Measurements from ENCODE around the gene LRRTM2. TPM values are rescaled to one million over a fixed set of nuclear protein-coding genes. Genes with fewer than 3 reads are reported as not detected.

LRRTM2 gene
- total RNA-seq, 3 donors from 2014 or later, result under 0.01 to 1.4 (median 1.0) TPM

- intact Hi-C loops (cut with DNase I; ENCODE audit: low total_unique reads), result no loop called here
- TF ChIP-seq CTCF (IDR thresholded peaks at IDR 0.05) (no peak), POLR2A (IDR thresholded peaks at IDR 0.05) (no peak), POLR2AphosphoS5 (IDR thresholded peaks at IDR 0.05) (no peak)
- no peaks in the 10 kb centered on the region for H3K4me1 ChIP-seq
- no peak overlapping the region for H3K27ac ChIP-seq
- no peaks in the 10 kb centered on the region for H3K36me3 ChIP-seq
- H3K9me3 ChIP-seq, result no peaks in the 10 kb centered on the region
- H3K4me3 ChIP-seq, result no peak overlapping the region
- DNase-seq (ENCODE audit: low spot score in 2 of 2), result no peak
- no peaks in the 10 kb centered on the region for H3K27me3 ChIP-seq
Observed at GRCh38 chr5:138898742-138899141, 23.6 kb upstream of the LRRTM2 start.

- H3K27ac ChIP-seq, result no peak overlapping the region
- H3K4me1 ChIP-seq, result no peaks in the 10 kb centered on the region
- no peaks in the 10 kb centered on the region for H3K9me3 ChIP-seq
- H3K36me3 ChIP-seq, result no peaks in the 10 kb centered on the region
- H3K4me3 ChIP-seq, result no peak overlapping the region
- H3K27me3 ChIP-seq, result no peaks in the 10 kb centered on the region
- TF ChIP-seq POLR2AphosphoS5 (IDR thresholded peaks at IDR 0.05) (no peak), POLR2A (IDR thresholded peaks at IDR 0.05) (no peak), CTCF (IDR thresholded peaks at IDR 0.05) (no peak)
- intact Hi-C loops (cut with DNase I; ENCODE audit: low total_unique reads), result no loop called here
- no peak for DNase-seq (ENCODE audit: low spot score in 2 of 2)
Observed at GRCh38 chr5:138898299-138898698, 23.2 kb upstream of the LRRTM2 start.

GRCh38 chr5:138895918-138896317, 20.8 kb upstream of the LRRTM2 start:
- no peak overlapping the region for H3K4me3 ChIP-seq
- no peaks in the 10 kb centered on the region for H3K9me3 ChIP-seq
- H3K4me1 ChIP-seq, result no peaks in the 10 kb centered on the region
- H3K27ac ChIP-seq, result no peak overlapping the region
- no peak for TF ChIP-seq CTCF (IDR thresholded peaks at IDR 0.05)
- no peak for TF ChIP-seq POLR2AphosphoS5 (IDR thresholded peaks at IDR 0.05)
- no peak for TF ChIP-seq POLR2A (IDR thresholded peaks at IDR 0.05)
- intact Hi-C loops (cut with DNase I; ENCODE audit: low total_unique reads), result no loop called here
- H3K36me3 ChIP-seq, result no peaks in the 10 kb centered on the region
- H3K27me3 ChIP-seq, result no peaks in the 10 kb centered on the region
- DNase-seq (ENCODE audit: low spot score in 2 of 2), result no peak

- no peak for TF ChIP-seq POLR2A (IDR thresholded peaks at IDR 0.05)
- no peak for TF ChIP-seq POLR2AphosphoS5 (IDR thresholded peaks at IDR 0.05)
- TF ChIP-seq CTCF (IDR thresholded peaks at IDR 0.05), result no peak
- no peaks in the 10 kb centered on the region for H3K4me1 ChIP-seq
- no peaks in the 10 kb centered on the region for H3K9me3 ChIP-seq
- H3K27me3 ChIP-seq, result no peaks in the 10 kb centered on the region
- no peak for DNase-seq (ENCODE audit: low spot score in 2 of 2)
- intact Hi-C loops (cut with DNase I; ENCODE audit: low total_unique reads), result no loop called here
- H3K4me3 ChIP-seq, result no peak overlapping the region
- no peaks in the 10 kb centered on the region for H3K36me3 ChIP-seq
- no peak overlapping the region for H3K27ac ChIP-seq
Observed at GRCh38 chr5:138890644-138891043, 15.5 kb upstream of the LRRTM2 start.

GRCh38 chr5:138889994-138890393, 14.9 kb upstream of the LRRTM2 start:
- no peak for DNase-seq (ENCODE audit: low spot score in 2 of 2)
- Histone ChIP-seq H3K9me3 (no peaks in the 10 kb centered on the region), H3K4me1 (no peaks in the 10 kb centered on the region), H3K27ac (no peak overlapping the region), H3K36me3 (no peaks in the 10 kb centered on the region), H3K4me3 (no peak overlapping the region), H3K27me3 (no peaks in the 10 kb centered on the region)
- intact Hi-C loops (cut with DNase I; ENCODE audit: low total_unique reads), result no loop called here
- no peak for TF ChIP-seq POLR2AphosphoS5 (IDR thresholded peaks at IDR 0.05)
- no peak for TF ChIP-seq CTCF (IDR thresholded peaks at IDR 0.05)
- TF ChIP-seq POLR2A (IDR thresholded peaks at IDR 0.05), result no peak
